Keratinocyte (primary cell): ENCODE measurements around the gene RPL4. TPM values are rescaled to one million over a fixed set of nuclear protein-coding genes. Genes with fewer than 3 reads are reported as not detected.

Experiments used
- DNase-seq: peaks from one replicate; pipeline ENCODE4 v3.0.0-alpha.2; 2011; ENCODE audit warnings: low read depth, missing footprints, low spot score
- FAIRE-seq: peaks from 2 replicates; lab custom pipeline; 2011; peaks lifted over from hg19 to GRCh38; lab: Jason Lieb, UNC
- H2AFZ ChIP-seq: 2 replicates; pipeline ENCODE4 v1.6.0; 2012; ENCODE audit warnings: low read length, control low read depth, inconsistent platforms; ENCODE audit not compliant: control insufficient read depth
- H3K27ac ChIP-seq: 2 replicates; pipeline ENCODE4 v1.5.1; 2011; ENCODE audit warnings: low read length; ENCODE audit not compliant: control insufficient read depth, insufficient read depth
- H3K27me3 ChIP-seq: 3 replicates; pipeline ENCODE4 v1.6.0; 2011; ENCODE audit warnings: low read length; ENCODE audit not compliant: control insufficient read depth, insufficient read depth; ENCODE audit errors: extremely low read depth
- H3K36me3 ChIP-seq, 2 experiments: 2 replicates in 1 of 2; 3 replicates in 1 of 2; pipeline ENCODE4 v1.5.1; 2011; ENCODE audit warnings: low read length in 2 of 2, mild to moderate bottlenecking in 1 of 2; ENCODE audit not compliant: control insufficient read depth in 2 of 2, insufficient read depth in 2 of 2; ENCODE audit errors: extremely low read depth in 1 of 2
- H3K4me1 ChIP-seq: 3 replicates; pipeline ENCODE4 v1.5.1; 2011; ENCODE audit warnings: low read length; ENCODE audit not compliant: control insufficient read depth, insufficient read depth; ENCODE audit errors: extremely low read depth
- H3K4me2 ChIP-seq: 3 replicates; pipeline ENCODE4 v1.6.0; 2011; ENCODE audit warnings: low read depth, low read length; ENCODE audit not compliant: control insufficient read depth, insufficient read depth; ENCODE audit errors: extremely low read depth
- H3K4me3 ChIP-seq, 3 experiments: fragments of 200-600 bp in 1 of 3; sonication (generic) in 1 of 3; 2 replicates in 2 of 3; 3 replicates in 1 of 3; pipeline ENCODE4 v1.5.1; 2011 to 2016; ENCODE audit warnings: low read length in 3 of 3, mild to moderate bottlenecking in 3 of 3, control low read depth in 2 of 3, inconsistent platforms in 1 of 3, low read depth in 1 of 3, mixed read lengths in 1 of 3, mixed run types in 1 of 3, moderate library complexity in 1 of 3; ENCODE audit not compliant: control insufficient read depth in 2 of 3, insufficient read depth in 2 of 3; ENCODE audit errors: extremely low read depth in 1 of 3
- H3K79me2 ChIP-seq: 2 replicates; pipeline ENCODE4 v1.6.0; 2012; ENCODE audit warnings: low read length; ENCODE audit not compliant: control insufficient read depth, insufficient read depth
- H3K9ac ChIP-seq: 3 replicates; pipeline ENCODE4 v1.6.0; 2011; ENCODE audit warnings: low read length; ENCODE audit not compliant: control insufficient read depth, insufficient read depth; ENCODE audit errors: extremely low read depth
- H3K9me1 ChIP-seq: 3 replicates; pipeline ENCODE4 v1.6.0; 2011; ENCODE audit warnings: low read length; ENCODE audit not compliant: control insufficient read depth, insufficient read depth; ENCODE audit errors: extremely low read depth
- H3K9me3 ChIP-seq: 2 replicates; pipeline ENCODE4 v1.5.1; 2012; ENCODE audit warnings: low read depth, low read length; ENCODE audit not compliant: control insufficient read depth
- H4K20me1 ChIP-seq: 3 replicates; pipeline ENCODE4 v1.6.0; 2011; ENCODE audit warnings: low read length; ENCODE audit not compliant: control insufficient read depth, insufficient read depth; ENCODE audit errors: extremely low read depth
- EZH2 ChIP-seq: IDR thresholded peaks from one replicate; pipeline ENCODE4 v1.6.1; 2012; ENCODE audit warnings: inconsistent platforms, mild to moderate bottlenecking, low read length, moderate library complexity
- dilution Hi-C: fragments of 300-500 bp; cut with MboI; formaldehyde crosslinking; loops from one replicate; pipeline ENCODE4 v1.7.0; 2020; ENCODE audit warnings: low sequenced_read_pairs; ENCODE audit not compliant: extremely low pct_ligation_motif_present
- polyA plus RNA-seq, 5 experiments: library from polyadenylated mRNA; depleted of rRNA in 3 of 5; stranded (reverse) in 3 of 5; stranded (forward) in 1 of 5; unstranded in 1 of 5; fragments of >200 nt; gene quantifications; 1 replicate in 1 of 5; 2 replicates in 3 of 5; 3 replicates in 1 of 5; pipeline versions ENCODE4 v1.2.1 to v1.2.3, GENCODE V29; 2011 to 2012; ENCODE audit warnings: missing spikeins in 2 of 5, low read depth in 1 of 5, low replicate concordance in 1 of 5
- TF ChIP-seq, protein P1 (sequence below), 3 experiments: IDR thresholded peaks in 1 of 3; conservative IDR thresholded peaks in 1 of 3; optimal IDR thresholded peaks in 1 of 3; 2 replicates in 2 of 3; 3 replicates in 1 of 3; pipeline versions ENCODE3 to v1.5.1; 2011; ENCODE audit warnings: low read length in 3 of 3, mild to moderate bottlenecking in 3 of 3, moderate library complexity in 2 of 3, control low read depth in 1 of 3, inconsistent platforms in 1 of 3; ENCODE audit not compliant: insufficient read depth in 2 of 3; ENCODE audit errors: extremely low read depth in 1 of 3

The RPL4 gene
- polyA plus RNA-seq, 1 donor (not counting 4 experiments of a cell fraction or from before 2014, with no cell fraction given), result 4,989 TPM

DNA sequence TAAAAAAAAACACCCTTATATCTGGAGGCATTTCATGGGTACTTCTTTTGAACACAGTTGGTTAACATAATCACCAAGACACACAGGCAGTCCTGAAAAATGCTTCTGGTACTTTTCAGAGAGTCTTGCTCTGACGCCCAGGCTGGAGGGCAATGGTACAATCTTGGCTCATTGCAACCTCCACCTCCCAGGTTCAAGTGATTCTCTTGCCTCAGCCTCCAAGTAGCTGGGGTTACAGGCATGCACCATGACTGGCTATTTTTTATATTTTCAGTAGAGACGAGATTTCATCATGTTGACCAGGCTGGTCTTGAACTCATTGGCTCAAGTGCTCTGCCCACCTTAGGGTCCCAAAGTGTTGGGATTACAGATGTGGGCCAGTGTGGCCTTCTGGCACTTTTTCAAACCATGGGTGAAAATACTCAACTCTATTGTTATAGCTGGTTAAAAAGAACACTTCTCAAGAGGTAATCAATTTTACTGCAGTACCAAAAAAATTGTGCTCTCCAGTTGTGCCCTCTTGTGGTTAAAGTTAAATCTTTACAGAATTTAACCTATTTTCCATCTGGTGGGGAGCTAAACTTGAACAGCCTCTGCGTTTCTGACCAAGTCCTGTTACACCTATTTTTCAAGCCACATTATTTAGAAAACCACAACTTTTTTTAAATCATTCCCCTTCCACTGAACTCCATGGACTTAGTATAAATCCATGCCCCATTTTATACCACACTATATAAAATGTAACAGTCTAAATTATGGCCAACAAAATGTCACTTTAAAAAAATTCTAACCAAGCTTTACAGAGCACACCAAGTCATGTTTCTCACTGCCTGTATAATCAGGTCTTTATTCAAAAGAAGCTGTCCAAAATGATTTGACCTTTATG is 5.9 kb downstream of the RPL4 start:
- Histone ChIP-seq H4K20me1 (peaks cover 19% of the 10 kb centered on the region), H3K9me1 (no peaks in the 10 kb centered on the region), H3K79me2 (peaks cover 44% of the 10 kb centered on the region), H3K4me3 (no peak overlapping the region), H3K27me3 (no peaks in the 10 kb centered on the region), H2AFZ (no peak overlapping the region), H3K9me3 (no peaks in the 10 kb centered on the region), H3K4me2 (no peak overlapping the region), H3K36me3 (peaks cover 27 to 49% of the 10 kb centered on the region in 2 experiments), H3K4me1 (peaks cover 14% of the 10 kb centered on the region), H3K27ac (no peak overlapping the region), H3K9ac (no peak overlapping the region)
- DNase-seq (no peak), FAIRE-seq (no peak)
- no peak for TF ChIP-seq EZH2
- TF ChIP-seq, protein P1, sequence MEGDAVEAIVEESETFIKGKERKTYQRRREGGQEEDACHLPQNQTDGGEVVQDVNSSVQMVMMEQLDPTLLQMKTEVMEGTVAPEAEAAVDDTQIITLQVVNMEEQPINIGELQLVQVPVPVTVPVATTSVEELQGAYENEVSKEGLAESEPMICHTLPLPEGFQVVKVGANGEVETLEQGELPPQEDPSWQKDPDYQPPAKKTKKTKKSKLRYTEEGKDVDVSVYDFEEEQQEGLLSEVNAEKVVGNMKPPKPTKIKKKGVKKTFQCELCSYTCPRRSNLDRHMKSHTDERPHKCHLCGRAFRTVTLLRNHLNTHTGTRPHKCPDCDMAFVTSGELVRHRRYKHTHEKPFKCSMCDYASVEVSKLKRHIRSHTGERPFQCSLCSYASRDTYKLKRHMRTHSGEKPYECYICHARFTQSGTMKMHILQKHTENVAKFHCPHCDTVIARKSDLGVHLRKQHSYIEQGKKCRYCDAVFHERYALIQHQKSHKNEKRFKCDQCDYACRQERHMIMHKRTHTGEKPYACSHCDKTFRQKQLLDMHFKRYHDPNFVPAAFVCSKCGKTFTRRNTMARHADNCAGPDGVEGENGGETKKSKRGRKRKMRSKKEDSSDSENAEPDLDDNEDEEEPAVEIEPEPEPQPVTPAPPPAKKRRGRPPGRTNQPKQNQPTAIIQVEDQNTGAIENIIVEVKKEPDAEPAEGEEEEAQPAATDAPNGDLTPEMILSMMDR (optimal IDR thresholded peaks at IDR 0.05 in 1 of 3, IDR thresholded peaks at IDR 0.05 in 1 of 3, conservative IDR thresholded peaks at IDR 0.05 in 1 of 3; ENCODE audit: extremely low read depth in 1 of 3, insufficient read depth in 2 of 3, low read length in 3 of 3), result peak in 1 of 3 experiments; percentile 26
- dilution Hi-C loops, result no loop called here

DNA sequence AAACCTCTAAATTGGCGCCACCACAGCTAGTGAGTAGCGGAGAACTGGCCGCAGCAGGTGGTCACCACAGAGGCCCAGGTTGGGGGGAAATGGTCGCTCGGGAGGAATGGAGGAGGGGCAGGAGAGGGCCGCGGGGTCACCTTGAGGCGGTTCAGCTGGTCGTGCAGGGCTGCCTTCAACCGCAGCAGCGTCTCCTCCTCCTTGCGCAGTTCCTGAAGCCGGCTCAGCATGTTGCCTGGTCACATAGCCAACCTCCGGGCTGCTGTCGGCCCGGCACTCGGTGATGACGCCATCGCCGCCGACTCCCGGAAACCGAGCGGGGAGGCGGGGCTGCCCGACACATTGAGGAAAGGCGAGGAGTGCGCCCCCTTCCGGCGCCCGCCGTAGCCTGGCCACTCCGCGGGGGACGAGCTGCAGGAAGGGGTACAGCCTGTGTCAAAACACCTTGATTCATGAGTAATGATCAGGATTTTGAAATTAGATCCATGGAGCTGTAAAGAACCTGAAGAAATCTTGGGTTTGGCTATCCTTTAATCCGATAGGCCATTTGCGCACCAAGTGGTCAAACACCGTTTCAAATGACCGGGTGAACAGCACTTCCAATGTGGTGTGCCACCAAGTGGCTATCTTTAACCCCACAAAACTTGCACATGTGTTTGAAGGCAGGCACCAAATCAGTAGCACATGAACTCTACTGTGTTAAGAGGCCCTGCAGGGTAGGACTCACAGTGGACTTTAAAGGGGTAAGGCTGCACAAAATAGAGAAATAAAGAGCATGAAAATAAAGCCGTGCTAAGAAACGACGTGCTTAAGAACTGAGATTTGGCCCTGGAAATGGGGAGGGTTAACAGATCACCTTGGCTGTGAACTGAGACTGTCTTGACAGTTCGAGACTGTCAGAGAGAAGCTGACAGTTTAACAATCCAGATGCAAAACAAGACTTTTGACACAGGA is 6.9 kb downstream of the RPL4 start, which contains the start of gene SNAPC5:
SNAPC5 (minus strand) TSS at position 261 of the 954 bp plus-strand sequence; CDS start at position 230, 31 bp downstream.
- Histone ChIP-seq H3K9me1 (no peaks in the 10 kb centered on the region), H3K4me2 (peak within 1 kb of the TSS; percentile 86), H4K20me1 (peaks cover 19% of the 10 kb centered on the region), H3K27me3 (no peaks in the 10 kb centered on the region), H3K27ac (peak within 1 kb of the TSS; percentile 61), H2AFZ (no peak within 1 kb of the TSS), H3K4me3 (peak within 1 kb of the TSS; percentile 52 to 79 (median 73)), H3K36me3 (peaks cover 26 to 44% of the 10 kb centered on the region in 2 experiments), H3K9me3 (no peaks in the 10 kb centered on the region), H3K4me1 (peaks cover 10% of the 10 kb centered on the region), H3K9ac (peak within 1 kb of the TSS; percentile 76), H3K79me2 (peaks cover 34% of the 10 kb centered on the region)
- TF ChIP-seq EZH2, result no peak
- TF ChIP-seq, protein P1 (optimal IDR thresholded peaks at IDR 0.05 in 1 of 3, IDR thresholded peaks at IDR 0.05 in 1 of 3, conservative IDR thresholded peaks at IDR 0.05 in 1 of 3; ENCODE audit: extremely low read depth in 1 of 3, insufficient read depth in 2 of 3, low read length in 3 of 3), result peak; percentile 88 to 98 (median 91)
- dilution Hi-C loops, result no loop called here
- DNase-seq (peak; percentile 75), FAIRE-seq (peak; percentile 5)
